HCT116 (cell line): ENCODE measurements around the gene MBTPS1. TPM values are rescaled to one million over a fixed set of nuclear protein-coding genes. Genes with fewer than 3 reads are reported as not detected.

Experiments
- ATAC-seq: fragments of 200-7000 bp; cut with Tn5 transposase; 2 replicates; pipeline ENCODE4 v1.9.1; 2020; ENCODE audit warnings: mild to moderate bottlenecking, moderate library complexity
- BruUV-seq: library from RNA; stranded (reverse); fragments of 400-500 nt; replicated peaks from 2 replicates; lab custom pipeline; 2021; lab: Mats Ljungman, UMichigan
- CTCF ChIA-PET: fragments of 300-600 bp; sonication (Branson Sonifier 250); formaldehyde crosslinking; loops from one replicate; lab custom pipeline; 2021; ENCODE audit warnings: antibody characterized with exemption; lab: Charles Lee
- POLR2A ChIA-PET: fragments of 300-600, 350-600 bp; sonication (Branson Sonifier 250); formaldehyde crosslinking; loops from one replicate; lab custom pipeline; 2021; ENCODE audit warnings: antibody characterized with exemption; lab: Charles Lee
- RAD21 ChIA-PET, 2 experiments: fragments of 300-600 bp; sonication (Branson Sonifier 250); formaldehyde crosslinking; loops; one replicate each; lab custom pipeline; 2023; ENCODE audit warnings: low total read pairs in 2 of 2; ENCODE audit not compliant: uncharacterized antibody in 2 of 2, unreplicated experiment in 2 of 2, low non-redundant PET in 1 of 2; lab: Charles Lee
- DNase-seq: peaks from one replicate; pipeline ENCODE4 v3.0.0-alpha.2; 2010; ENCODE audit warnings: low read depth, low spot score
- H2AFZ ChIP-seq: fragments of 200-600 bp; shearing (Covaris generic), sonication (generic); 2 replicates; pipeline ENCODE4 v1.6.1; 2017; ENCODE audit warnings: low read depth, mixed run types, mixed read lengths, antibody characterized with exemption, low read length; ENCODE audit not compliant: poor library complexity, severe bottlenecking
- H3K27ac ChIP-seq: 2 replicates; pipeline ENCODE4 v1.5.1; 2012; ENCODE audit warnings: low read depth, low read length
- H3K27me3 ChIP-seq: fragments of 200-600 bp; sonication (generic); 2 replicates; pipeline ENCODE4 v1.6.1; 2016; ENCODE audit warnings: mixed run types, low read length, mixed read lengths; ENCODE audit not compliant: insufficient read depth
- H3K36me3 ChIP-seq, 2 experiments: fragments of 200-500 bp in 1 of 2; fragments of 200-600 bp in 1 of 2; sonication (Bioruptor generic) in 1 of 2; sonication (generic) in 1 of 2; 2 replicates each; pipeline versions ENCODE4 v1.5.1 to v1.6.1; 2014 to 2016; ENCODE audit warnings: low read length in 2 of 2, inconsistent platforms in 1 of 2, mixed read lengths in 1 of 2, mixed run types in 1 of 2; ENCODE audit not compliant: insufficient read depth in 2 of 2, control insufficient read depth in 1 of 2
- H3K4me1 ChIP-seq, 2 experiments: fragments of 200-600 bp in 1 of 2; sonication (generic) in 1 of 2; 2 replicates each; pipeline versions ENCODE4 v1.5.1 to v1.6.1; 2012 to 2017; ENCODE audit warnings: low read length in 2 of 2, inconsistent platforms in 1 of 2, mild to moderate bottlenecking in 1 of 2, mixed read lengths in 1 of 2, mixed run types in 1 of 2, moderate library complexity in 1 of 2; ENCODE audit not compliant: insufficient read depth in 2 of 2, control insufficient read depth in 1 of 2
- H3K4me2 ChIP-seq: fragments of 200-600 bp; sonication (generic); 2 replicates; pipeline ENCODE4 v1.6.1; 2017; ENCODE audit warnings: mixed run types, low read length, mixed read lengths
- H3K4me3 ChIP-seq, 2 experiments: fragments of 200-600 bp in 1 of 2; sonication (generic) in 1 of 2; replicated peaks in 1 of 2; 2 replicates each; pipeline ENCODE4 v1.5.1; 2011 to 2016; ENCODE audit warnings: low read length in 2 of 2, control low read depth in 1 of 2, low read depth in 1 of 2, mild to moderate bottlenecking in 1 of 2, mixed read lengths in 1 of 2, mixed run types in 1 of 2
- H3K79me2 ChIP-seq: fragments of 200-600 bp; sonication (generic); 2 replicates; pipeline ENCODE4 v1.6.1; 2017; ENCODE audit warnings: mild to moderate bottlenecking, mixed run types, low read length, moderate library complexity, mixed read lengths; ENCODE audit not compliant: insufficient read depth
- H3K9ac ChIP-seq: fragments of 200-600 bp; sonication (generic); 2 replicates; pipeline ENCODE4 v1.6.1; 2016; ENCODE audit warnings: low read length, mixed read lengths
- H3K9me2 ChIP-seq: fragments of 200-600 bp; sonication (generic), shearing (Covaris generic); 2 replicates; pipeline ENCODE4 v1.6.1; 2017; ENCODE audit warnings: mixed run types, mild to moderate bottlenecking, moderate library complexity; ENCODE audit not compliant: insufficient read depth
- H3K9me3 ChIP-seq, 2 experiments: fragments of 200-500 bp in 1 of 2; fragments of 200-600 bp in 1 of 2; sonication (Bioruptor generic) in 1 of 2; sonication (generic) in 1 of 2; 2 replicates each; pipeline ENCODE4 v1.6.1; 2014 to 2017; ENCODE audit warnings: low read length in 2 of 2, mixed read lengths in 2 of 2, inconsistent platforms in 1 of 2, low read depth in 1 of 2, mild to moderate bottlenecking in 1 of 2, mixed run types in 1 of 2, moderate library complexity in 1 of 2; ENCODE audit not compliant: control insufficient read depth in 1 of 2, insufficient read depth in 1 of 2
- H4K20me1 ChIP-seq: fragments of 200-600 bp; sonication (generic), shearing (Covaris generic); 2 replicates; pipeline ENCODE4 v1.6.1; 2017; ENCODE audit warnings: mixed run types, mild to moderate bottlenecking, moderate library complexity; ENCODE audit not compliant: insufficient read depth
- ATF3 ChIP-seq: IDR thresholded peaks from 2 replicates; pipeline ENCODE4 v1.6.1; 2012
- CBX3 ChIP-seq: IDR thresholded peaks from 2 replicates; pipeline ENCODE4 v1.6.1; 2012; ENCODE audit warnings: low read depth
- CEBPB ChIP-seq: IDR thresholded peaks from 2 replicates; pipeline ENCODE4 v1.6.1; 2012; ENCODE audit warnings: low read depth
- CTCF ChIP-seq, 3 experiments: fragments of 200-600 bp in 1 of 3; sonication (generic) in 1 of 3; IDR thresholded peaks in 2 of 3; conservative IDR thresholded peaks in 1 of 3; 2 replicates each; pipeline ENCODE4 v1.5.1; 2012 to 2017; ENCODE audit warnings: low read depth in 2 of 3, low read length in 2 of 3, antibody characterized with exemption in 1 of 3, borderline replicate concordance in 1 of 3, control low read depth in 1 of 3, mild to moderate bottlenecking in 1 of 3, mixed read lengths in 1 of 3, mixed run types in 1 of 3, moderate library complexity in 1 of 3; ENCODE audit not compliant: insufficient read depth in 1 of 3
- EGR1 ChIP-seq: IDR thresholded peaks from 2 replicates; pipeline ENCODE4 v1.6.1; 2012; ENCODE audit warnings: low read depth
- ELF1 ChIP-seq: IDR thresholded peaks from 2 replicates; pipeline ENCODE4 v1.6.1; 2012; ENCODE audit warnings: low read depth, borderline replicate concordance
- EZH2 ChIP-seq: fragments of 200-600 bp; sonication (generic); IDR thresholded peaks from 2 replicates; pipeline ENCODE4 v1.6.1; 2017; ENCODE audit warnings: antibody characterized with exemption, mixed run types
- EZH2phosphoT487 ChIP-seq: fragments of 200-600 bp; IDR thresholded peaks from 2 replicates; pipeline ENCODE4 v1.6.1; 2018; ENCODE audit warnings: antibody characterized with exemption, borderline replicate concordance
- FOSL1 ChIP-seq: IDR thresholded peaks from 2 replicates; pipeline ENCODE4 v1.6.1; 2012; ENCODE audit warnings: low read depth
- RAD21 ChIP-seq: IDR thresholded peaks from 2 replicates; pipeline ENCODE4 v1.6.1; 2012; ENCODE audit warnings: low read depth, mild to moderate bottlenecking
- SIN3A ChIP-seq: IDR thresholded peaks from 2 replicates; pipeline ENCODE4 v1.6.1; 2012; ENCODE audit warnings: low read depth
- SRF ChIP-seq: IDR thresholded peaks from 2 replicates; pipeline ENCODE4 v1.6.1; 2012; ENCODE audit warnings: low read depth
- TCF7L2 ChIP-seq: IDR thresholded peaks from 2 replicates; pipeline ENCODE4 v1.7.0; 2011; ENCODE audit warnings: borderline replicate concordance, inconsistent platforms; ENCODE audit not compliant: insufficient read depth, insufficient read length; ENCODE audit errors: extremely low read depth
- YY1 ChIP-seq: IDR thresholded peaks from 2 replicates; pipeline ENCODE4 v1.6.1; 2011; ENCODE audit warnings: low read length, low read depth, moderate library complexity, mild to moderate bottlenecking; ENCODE audit not compliant: insufficient replicate concordance; ENCODE audit errors: extremely low read depth
- ZFX ChIP-seq: fragments of 450-650 bp; IDR thresholded peaks from 2 replicates; pipeline ENCODE4 v1.6.1; 2017
- intact Hi-C: fragments of 100-400 bp; cut with micrococcal nuclease; formaldehyde crosslinking; loops from 2 replicates; pipeline ENCODE4 v1.10.0; 2022
- total RNA-seq: library from RNA; stranded (reverse); gene quantifications from one replicate; pipeline ENCODE4 v1.2.1, GENCODE V29; 2021; ENCODE audit not compliant: unreplicated experiment
- TF ChIP-seq, protein P1 (sequence below): IDR thresholded peaks from 2 replicates; pipeline ENCODE4 v1.6.1; 2011; ENCODE audit warnings: mild to moderate bottlenecking, low read length, moderate library complexity; ENCODE audit not compliant: insufficient replicate concordance; ENCODE audit errors: extremely low read depth
- TF ChIP-seq, protein P2 (sequence below): IDR thresholded peaks from 2 replicates; pipeline ENCODE4 v1.6.1; 2012; ENCODE audit warnings: low read depth

MBTPS1 gene
- total RNA-seq, 1 experiment from 2014 or later: 111 TPM

- H3K4me3 ChIP-seq: no peak overlapping the region
- no peak overlapping the region for H3K9ac ChIP-seq
- ATAC-seq (no peak), DNase-seq (no peak)
- H4K20me1 ChIP-seq: no peaks in the 10 kb centered on the region
- H3K4me1 ChIP-seq: peaks cover 2 to 5% of the 10 kb centered on the region in 2 experiments; a peak in 1 of 4 replicates
- H3K27me3 ChIP-seq: no peaks in the 10 kb centered on the region; the same call in 1 of the 2 replicates
- no TSS peak for BruUV-seq
- no peaks in the 10 kb centered on the region for H3K36me3 ChIP-seq
- H3K9me3 ChIP-seq: no peaks in the 10 kb centered on the region
- POLR2A ChIA-PET: no interaction called here
- no peak overlapping the region for H3K4me2 ChIP-seq
- CTCF ChIA-PET: interaction anchor here (0.7 to 1.6 kb wide), 5 partner anchors 16 to 92 kb away, joined by 3 to 8 read pairs (median 4); partner anchors contain the start of gene OSGIN1
- intact Hi-C loops: loop anchor here (2.0 kb wide), 1 partner anchor 89 kb away; no protein-coding TSS in a partner anchor
- TF ChIP-seq TCF7L2 (no peak), EZH2phosphoT487 (no peak), ZFX (no peak), YY1 (no peak), ATF3 (no peak), ELF1 (no peak), SRF (no peak), EGR1 (no peak), CTCF (IDR thresholded peaks at IDR 0.05 in 2 of 3, conservative IDR thresholded peaks at IDR 0.05 in 1 of 3; ENCODE audit: borderline replicate concordance in 1 of 3, insufficient read depth in 1 of 3, low read depth in 2 of 3, low read length in 2 of 3) (no peak), SIN3A (no peak), RAD21 (no peak), CEBPB (no peak), FOSL1 (no peak), CBX3 (no peak), EZH2 (no peak)
- TF ChIP-seq, protein P1, sequence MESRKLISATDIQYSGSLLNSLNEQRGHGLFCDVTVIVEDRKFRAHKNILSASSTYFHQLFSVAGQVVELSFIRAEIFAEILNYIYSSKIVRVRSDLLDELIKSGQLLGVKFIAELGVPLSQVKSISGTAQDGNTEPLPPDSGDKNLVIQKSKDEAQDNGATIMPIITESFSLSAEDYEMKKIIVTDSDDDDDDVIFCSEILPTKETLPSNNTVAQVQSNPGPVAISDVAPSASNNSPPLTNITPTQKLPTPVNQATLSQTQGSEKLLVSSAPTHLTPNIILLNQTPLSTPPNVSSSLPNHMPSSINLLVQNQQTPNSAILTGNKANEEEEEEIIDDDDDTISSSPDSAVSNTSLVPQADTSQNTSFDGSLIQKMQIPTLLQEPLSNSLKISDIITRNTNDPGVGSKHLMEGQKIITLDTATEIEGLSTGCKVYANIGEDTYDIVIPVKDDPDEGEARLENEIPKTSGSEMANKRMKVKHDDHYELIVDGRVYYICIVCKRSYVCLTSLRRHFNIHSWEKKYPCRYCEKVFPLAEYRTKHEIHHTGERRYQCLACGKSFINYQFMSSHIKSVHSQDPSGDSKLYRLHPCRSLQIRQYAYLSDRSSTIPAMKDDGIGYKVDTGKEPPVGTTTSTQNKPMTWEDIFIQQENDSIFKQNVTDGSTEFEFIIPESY: no peak
- TF ChIP-seq, protein P2, sequence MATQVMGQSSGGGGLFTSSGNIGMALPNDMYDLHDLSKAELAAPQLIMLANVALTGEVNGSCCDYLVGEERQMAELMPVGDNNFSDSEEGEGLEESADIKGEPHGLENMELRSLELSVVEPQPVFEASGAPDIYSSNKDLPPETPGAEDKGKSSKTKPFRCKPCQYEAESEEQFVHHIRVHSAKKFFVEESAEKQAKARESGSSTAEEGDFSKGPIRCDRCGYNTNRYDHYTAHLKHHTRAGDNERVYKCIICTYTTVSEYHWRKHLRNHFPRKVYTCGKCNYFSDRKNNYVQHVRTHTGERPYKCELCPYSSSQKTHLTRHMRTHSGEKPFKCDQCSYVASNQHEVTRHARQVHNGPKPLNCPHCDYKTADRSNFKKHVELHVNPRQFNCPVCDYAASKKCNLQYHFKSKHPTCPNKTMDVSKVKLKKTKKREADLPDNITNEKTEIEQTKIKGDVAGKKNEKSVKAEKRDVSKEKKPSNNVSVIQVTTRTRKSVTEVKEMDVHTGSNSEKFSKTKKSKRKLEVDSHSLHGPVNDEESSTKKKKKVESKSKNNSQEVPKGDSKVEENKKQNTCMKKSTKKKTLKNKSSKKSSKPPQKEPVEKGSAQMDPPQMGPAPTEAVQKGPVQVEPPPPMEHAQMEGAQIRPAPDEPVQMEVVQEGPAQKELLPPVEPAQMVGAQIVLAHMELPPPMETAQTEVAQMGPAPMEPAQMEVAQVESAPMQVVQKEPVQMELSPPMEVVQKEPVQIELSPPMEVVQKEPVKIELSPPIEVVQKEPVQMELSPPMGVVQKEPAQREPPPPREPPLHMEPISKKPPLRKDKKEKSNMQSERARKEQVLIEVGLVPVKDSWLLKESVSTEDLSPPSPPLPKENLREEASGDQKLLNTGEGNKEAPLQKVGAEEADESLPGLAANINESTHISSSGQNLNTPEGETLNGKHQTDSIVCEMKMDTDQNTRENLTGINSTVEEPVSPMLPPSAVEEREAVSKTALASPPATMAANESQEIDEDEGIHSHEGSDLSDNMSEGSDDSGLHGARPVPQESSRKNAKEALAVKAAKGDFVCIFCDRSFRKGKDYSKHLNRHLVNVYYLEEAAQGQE: no peak
- RAD21 ChIA-PET: no interaction called here
- no peaks in the 10 kb centered on the region for H3K79me2 ChIP-seq
- no peaks in the 10 kb centered on the region for H3K9me2 ChIP-seq
- H3K27ac ChIP-seq: no peak overlapping the region
- H2AFZ ChIP-seq: no peak overlapping the region
Measured at GRCh38 chr16:84045818-84046470, 70.8 kb downstream of the MBTPS1 start.
